MG63 (cell line): ENCODE results near the gene APOA4. TPM values are rescaled to one million over a fixed set of nuclear protein-coding genes. Genes with fewer than 3 reads are reported as not detected.
A peak's percentile ranks its signal among the peaks of the same experiment; 100 is the strongest.
"Not testable (repeated sequence)": the region's sequence is repeated elsewhere in the genome, so short reads cannot be mapped to it uniquely, and the experiment has no call there.

Experiments used
- DNase-seq: peaks from one replicate; pipeline ENCODE4 v3.0.0-alpha.2; 2020
- H3K27me3 ChIP-seq: fragments of 250-450 bp; sonication (Bioruptor Pico); 2 replicates; pipeline ENCODE4 v1.5.1; 2020; ENCODE audit warnings: mild to moderate bottlenecking, moderate library complexity
- H3K36me3 ChIP-seq: fragments of 250-450 bp; sonication (Bioruptor Pico); 2 replicates; pipeline ENCODE4 v1.5.1; 2020; ENCODE audit warnings: mild to moderate bottlenecking, moderate library complexity
- H3K4me3 ChIP-seq: fragments of 250-450 bp; sonication (Bioruptor Pico); 2 replicates; pipeline ENCODE4 v1.5.1; 2020; ENCODE audit warnings: mild to moderate bottlenecking, moderate library complexity
- H3K9me3 ChIP-seq: fragments of 250-450 bp; sonication (Bioruptor Pico); 2 replicates; pipeline ENCODE4 v1.5.1; 2020; ENCODE audit warnings: mild to moderate bottlenecking, moderate library complexity
- total RNA-seq: library from RNA; depleted of rRNA; stranded (reverse); fragments of >200 nt; shearing (Covaris generic); gene quantifications from 2 replicates; pipeline ENCODE4 v1.2.3, GENCODE V29; 2014; ENCODE audit warnings: low replicate concordance

Gene APOA4
- total RNA-seq, 1 experiment from 2014 or later: not detected

DNA sequence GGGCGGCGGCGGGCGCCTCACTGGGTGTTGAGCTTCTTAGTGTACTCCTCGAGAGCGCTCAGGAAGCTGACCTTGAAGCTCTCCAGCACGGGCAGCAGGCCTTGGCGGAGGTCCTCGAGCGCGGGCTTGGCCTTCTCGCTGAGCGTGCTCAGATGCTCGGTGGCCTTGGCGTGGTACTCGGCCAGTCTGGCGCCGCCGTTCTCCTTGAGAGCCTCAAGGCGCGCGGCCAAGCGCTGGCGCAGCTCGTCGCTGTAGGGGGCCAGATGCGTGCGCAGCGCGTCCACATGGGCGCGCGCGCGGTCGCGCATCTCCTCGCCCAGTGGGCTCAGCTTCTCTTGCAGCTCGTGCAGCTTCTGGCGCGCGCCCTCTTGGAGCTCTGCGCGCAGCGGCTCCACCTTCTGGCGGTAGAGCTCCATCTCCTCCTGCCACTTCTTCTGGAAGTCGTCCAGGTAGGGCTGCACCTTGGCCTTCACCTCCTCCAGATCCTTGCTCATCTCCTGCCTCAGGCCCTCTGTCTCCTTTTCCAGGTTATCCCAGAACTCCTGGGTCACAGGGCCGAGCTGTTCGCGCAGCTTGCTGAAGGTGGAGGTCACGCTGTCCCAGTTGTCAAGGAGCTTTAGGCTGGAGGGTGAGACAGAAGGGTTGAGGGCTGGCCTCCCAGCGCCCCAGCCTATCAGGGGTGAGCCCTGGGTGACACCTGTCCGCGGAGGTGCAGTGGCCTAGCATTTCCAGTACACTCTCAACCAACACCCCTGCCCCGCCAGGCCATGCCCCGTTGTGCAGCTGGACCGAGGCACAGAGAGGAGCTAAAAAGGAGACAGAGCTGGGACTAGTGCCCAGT is 12.9 kb upstream of the APOA4 start:
- DNase-seq: peak; percentile 93
- peak overlapping the region; percentile 22 for H3K4me3 ChIP-seq

DNA sequence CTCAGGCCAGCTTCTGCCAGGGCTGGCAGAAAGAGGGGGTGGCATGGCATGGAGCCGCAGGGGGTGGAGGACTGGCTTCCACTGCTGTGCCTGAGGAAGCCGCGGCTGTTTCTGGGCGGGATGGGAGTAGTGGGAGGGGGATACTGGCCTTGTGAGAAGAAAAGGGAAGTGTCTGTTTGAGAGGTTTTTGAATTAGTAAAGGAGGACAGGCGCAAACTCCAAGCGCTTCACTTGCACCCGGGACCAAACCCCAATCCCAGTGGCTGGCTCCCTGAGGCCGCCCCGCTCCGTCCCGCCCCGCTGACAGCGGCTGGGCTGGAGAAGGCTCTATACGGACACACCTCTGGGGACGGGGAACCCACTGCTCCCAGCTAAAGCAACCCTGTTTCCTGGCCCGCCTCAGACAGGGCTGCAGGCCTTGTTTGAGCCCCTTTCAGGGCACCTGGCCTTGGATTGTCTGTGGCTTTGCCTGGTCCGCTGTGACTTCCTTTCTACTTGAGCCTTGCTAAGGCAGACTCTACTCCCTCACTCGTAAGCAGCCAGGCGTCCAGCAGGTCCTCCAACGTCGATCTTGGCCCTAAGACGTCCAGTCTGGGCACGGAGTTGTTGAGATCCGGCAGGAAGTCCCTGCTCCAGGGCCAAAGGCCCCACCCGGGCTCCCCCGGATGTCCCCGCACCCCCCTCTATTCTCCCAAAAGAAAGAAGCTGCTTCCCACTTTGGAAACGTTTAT is 12.1 kb upstream of the APOA4 start:
- H3K27me3 ChIP-seq: no peaks in the 10 kb centered on the region
- no peak for DNase-seq
- H3K9me3 ChIP-seq: no peaks in the 10 kb centered on the region
- H3K36me3 ChIP-seq: no peaks in the 10 kb centered on the region
- H3K4me3 ChIP-seq: peak overlapping the region; percentile 22

More for the DNA sequence above, 12.9 kb upstream of the APOA4 start:
- Histone ChIP-seq H3K9me3 (no peaks in the 10 kb centered on the region), H3K27me3 (no peaks in the 10 kb centered on the region), H3K36me3 (no peaks in the 10 kb centered on the region)

DNA sequence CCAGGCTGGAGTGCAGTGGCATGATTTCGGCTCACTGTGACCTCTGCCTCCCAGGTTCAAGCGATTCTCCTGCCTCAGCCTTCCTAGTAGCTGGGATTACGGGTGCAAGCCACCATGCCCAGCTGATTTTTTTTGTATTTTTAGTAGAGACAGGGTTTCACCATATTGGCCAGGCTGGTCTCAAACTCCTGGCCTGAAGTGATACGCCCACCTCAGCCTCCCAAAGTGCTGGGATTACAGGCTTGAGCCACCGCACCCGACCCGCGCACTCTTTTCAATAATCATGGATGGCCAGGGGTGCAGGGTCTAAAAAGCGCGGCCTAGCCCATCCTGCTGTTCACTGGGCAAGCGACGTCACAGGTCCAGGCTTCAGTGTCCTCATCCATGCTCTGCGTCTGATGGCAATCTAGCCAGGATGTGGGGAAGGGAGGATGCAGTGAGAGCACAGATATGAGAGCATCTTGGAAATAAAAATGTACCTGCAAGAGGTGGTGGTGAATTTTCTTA is 11.5 kb upstream of the APOA4 start:
- H3K4me3 ChIP-seq, H3K36me3 ChIP-seq, H3K9me3 ChIP-seq, DNase-seq, H3K27me3 ChIP-seq: not testable (repeated sequence)

DNA sequence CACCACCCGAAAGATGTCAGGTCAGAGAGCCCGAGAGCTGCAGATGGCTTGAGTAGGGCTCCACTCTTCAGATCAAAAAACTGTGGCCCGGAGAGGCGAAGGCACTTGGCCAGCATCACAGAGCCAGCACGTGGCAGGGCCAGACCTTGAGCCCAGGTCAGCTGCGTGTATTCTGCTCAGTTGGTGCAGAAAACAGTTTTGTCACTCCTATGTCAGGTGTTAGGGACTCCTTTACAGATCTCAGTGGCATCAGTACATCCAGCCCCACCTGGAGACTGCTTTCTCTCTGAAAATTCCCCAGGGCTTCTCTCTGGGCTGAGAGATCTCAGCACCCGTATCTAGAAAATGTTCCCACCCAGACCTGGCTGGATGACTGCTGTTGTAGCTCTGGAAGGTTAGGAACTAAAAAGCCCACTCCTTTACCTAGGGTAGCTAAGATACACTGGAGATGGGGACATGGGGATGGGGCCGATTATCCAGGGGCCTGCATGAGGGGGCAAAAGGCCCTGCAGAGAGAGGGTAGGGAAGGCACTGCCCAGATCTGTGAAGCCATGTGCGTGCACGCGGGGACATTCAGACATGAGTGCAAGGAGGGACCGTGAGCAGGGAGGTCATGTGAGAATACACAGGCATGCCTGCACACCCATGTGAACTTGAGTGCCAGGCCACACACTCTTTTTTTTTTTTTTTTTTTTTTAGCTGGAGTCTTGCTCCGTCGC is 10.9 kb upstream of the APOA4 start:
- Histone ChIP-seq H3K9me3 (no peaks in the 10 kb centered on the region), H3K36me3 (no peaks in the 10 kb centered on the region), H3K27me3 (no peaks in the 10 kb centered on the region), H3K4me3 (no peak overlapping the region)
- no peak for DNase-seq

DNA sequence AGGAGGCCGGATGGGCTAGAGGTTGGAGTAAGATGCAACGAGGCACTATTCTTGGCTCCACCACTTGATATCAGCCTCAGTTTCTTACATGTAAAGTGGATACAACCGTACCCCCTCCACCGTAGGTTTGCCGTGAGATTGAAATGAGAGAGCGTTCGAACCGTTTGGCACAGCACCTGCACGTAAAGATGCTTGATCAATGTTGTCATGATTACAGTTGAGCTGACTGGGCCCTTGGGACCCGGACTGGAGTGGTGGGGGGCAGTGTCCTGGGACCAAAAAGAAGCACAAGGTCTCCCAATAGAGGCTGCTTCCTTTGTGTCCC is 10.3 kb upstream of the APOA4 start:
- H3K9me3 ChIP-seq: no peaks in the 10 kb centered on the region
- H3K36me3 ChIP-seq: no peaks in the 10 kb centered on the region
- no peak overlapping the region for H3K4me3 ChIP-seq
- DNase-seq: no peak
- H3K27me3 ChIP-seq: no peaks in the 10 kb centered on the region

DNA sequence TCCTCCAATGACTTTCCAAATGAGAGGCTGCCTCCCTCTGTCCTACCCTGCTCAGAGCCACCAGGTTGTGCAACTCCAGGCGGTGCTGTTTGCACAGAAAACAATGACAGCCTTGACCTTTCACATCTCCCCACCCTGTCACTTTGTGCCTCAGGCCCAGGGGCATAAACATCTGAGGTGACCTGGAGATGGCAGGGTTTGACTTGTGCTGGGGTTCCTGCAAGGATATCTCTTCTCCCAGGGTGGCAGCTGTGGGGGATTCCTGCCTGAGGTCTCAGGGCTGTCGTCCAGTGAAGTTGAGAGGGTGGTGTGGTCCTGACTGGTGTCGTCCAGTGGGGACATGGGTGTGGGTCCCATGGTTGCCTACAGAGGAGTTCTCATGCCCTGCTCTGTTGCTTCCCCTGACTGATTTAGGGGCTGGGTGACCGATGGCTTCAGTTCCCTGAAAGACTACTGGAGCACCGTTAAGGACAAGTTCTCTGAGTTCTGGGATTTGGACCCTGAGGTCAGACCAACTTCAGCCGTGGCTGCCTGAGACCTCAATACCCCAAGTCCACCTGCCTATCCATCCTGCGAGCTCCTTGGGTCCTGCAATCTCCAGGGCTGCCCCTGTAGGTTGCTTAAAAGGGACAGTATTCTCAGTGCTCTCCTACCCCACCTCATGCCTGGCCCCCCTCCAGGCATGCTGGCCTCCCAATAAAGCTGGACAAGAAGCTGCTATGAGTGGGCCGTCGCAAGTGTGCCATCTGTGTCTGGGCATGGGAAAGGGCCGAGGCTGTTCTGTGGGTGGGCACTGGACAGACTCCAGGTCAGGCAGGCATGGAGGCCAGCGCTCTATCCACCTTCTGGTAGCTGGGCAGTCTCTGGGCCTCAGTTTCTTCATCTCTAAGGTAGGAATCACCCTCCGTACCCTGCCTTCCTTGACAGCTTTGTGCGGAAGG is 9.5 kb upstream of the APOA4 start:
- Histone ChIP-seq H3K4me3 (no peak overlapping the region), H3K36me3 (no peaks in the 10 kb centered on the region), H3K9me3 (no peaks in the 10 kb centered on the region), H3K27me3 (no peaks in the 10 kb centered on the region)
- DNase-seq: no peak

DNA sequence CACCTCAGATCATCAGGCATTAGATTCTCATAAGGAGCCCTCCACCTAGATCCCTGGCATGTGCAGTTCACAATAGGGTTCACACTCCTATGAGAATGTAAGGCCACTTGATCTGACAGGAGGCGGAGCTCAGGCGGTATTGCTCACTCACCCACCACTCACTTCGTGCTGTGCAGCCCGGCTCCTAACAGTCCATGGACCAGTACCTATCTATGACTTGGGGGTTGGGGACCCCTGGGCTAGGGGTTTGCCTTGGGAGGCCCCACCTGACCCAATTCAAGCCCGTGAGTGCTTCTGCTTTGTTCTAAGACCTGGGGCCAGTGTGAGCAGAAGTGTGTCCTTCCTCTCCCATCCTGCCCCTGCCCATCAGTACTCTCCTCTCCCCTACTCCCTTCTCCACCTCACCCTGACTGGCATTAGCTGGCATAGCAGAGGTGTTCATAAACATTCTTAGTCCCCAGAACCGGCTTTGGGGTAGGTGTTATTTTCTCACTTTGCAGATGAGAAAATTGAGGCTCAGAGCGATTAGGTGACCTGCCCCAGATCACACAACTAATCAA is 8.8 kb upstream of the APOA4 start:
- Histone ChIP-seq H3K36me3 (no peaks in the 10 kb centered on the region), H3K4me3 (no peak overlapping the region)

DNA sequence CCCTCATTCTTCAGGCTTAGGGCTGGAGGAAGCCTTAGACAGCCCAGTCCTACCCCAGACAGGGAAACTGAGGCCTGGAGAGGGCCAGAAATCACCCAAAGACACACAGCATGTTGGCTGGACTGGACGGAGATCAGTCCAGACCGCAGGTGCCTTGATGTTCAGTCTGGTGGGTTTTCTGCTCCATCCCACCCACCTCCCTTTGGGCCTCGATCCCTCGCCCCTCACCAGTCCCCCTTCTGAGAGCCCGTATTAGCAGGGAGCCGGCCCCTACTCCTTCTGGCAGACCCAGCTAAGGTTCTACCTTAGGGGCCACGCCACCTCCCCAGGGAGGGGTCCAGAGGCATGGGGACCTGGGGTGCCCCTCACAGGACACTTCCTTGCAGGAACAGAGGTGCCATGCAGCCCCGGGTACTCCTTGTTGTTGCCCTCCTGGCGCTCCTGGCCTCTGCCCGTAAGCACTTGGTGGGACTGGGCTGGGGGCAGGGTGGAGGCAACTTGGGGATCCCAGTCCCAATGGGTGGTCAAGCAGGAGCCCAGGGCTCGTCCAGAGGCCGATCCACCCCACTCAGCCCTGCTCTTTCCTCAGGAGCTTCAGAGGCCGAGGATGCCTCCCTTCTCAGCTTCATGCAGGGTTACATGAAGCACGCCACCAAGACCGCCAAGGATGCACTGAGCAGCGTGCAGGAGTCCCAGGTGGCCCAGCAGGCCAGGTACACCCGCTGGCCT is 7.2 kb upstream of the APOA4 start:
- DNase-seq: no peak
- H3K9me3 ChIP-seq: no peaks in the 10 kb centered on the region

More for the DNA sequence above, 8.8 kb upstream of the APOA4 start:
- Histone ChIP-seq H3K27me3 (no peaks in the 10 kb centered on the region), H3K9me3 (no peaks in the 10 kb centered on the region)
- DNase-seq: no peak

DNA sequence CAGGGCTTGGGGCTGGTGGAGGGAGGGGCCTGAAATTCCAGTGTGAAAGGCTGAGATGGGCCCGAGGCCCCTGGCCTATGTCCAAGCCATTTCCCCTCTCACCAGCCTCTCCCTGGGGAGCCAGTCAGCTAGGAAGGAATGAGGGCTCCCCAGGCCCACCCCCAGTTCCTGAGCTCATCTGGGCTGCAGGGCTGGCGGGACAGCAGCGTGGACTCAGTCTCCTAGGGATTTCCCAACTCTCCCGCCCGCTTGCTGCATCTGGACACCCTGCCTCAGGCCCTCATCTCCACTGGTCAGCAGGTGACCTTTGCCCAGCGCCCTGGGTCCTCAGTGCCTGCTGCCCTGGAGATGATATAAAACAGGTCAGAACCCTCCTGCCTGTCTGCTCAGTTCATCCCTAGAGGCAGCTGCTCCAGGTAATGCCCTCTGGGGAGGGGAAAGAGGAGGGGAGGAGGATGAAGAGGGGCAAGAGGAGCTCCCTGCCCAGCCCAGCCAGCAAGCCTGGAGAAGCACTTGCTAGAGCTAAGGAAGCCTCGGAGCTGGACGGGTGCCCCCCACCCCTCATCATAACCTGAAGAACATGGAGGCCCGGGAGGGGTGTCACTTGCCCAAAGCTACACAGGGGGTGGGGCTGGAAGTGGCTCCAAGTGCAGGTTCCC is 6.5 kb upstream of the APOA4 start, which contains the start of gene APOC3:
TSS of gene APOC3 (plus strand) at position 383 of the 659 bp plus-strand sequence. CDS start 676 bp downstream, outside the sequence.
- Histone ChIP-seq H3K9me3 (no peaks in the 10 kb centered on the region), H3K4me3 (no peak within 1 kb of the TSS), H3K27me3 (no peaks in the 10 kb centered on the region), H3K36me3 (no peaks in the 10 kb centered on the region)
- no peak for DNase-seq

More for the DNA sequence above, 7.2 kb upstream of the APOA4 start:
- H3K27me3 ChIP-seq: no peaks in the 10 kb centered on the region
- H3K36me3 ChIP-seq: no peaks in the 10 kb centered on the region
- no peak overlapping the region for H3K4me3 ChIP-seq

DNA sequence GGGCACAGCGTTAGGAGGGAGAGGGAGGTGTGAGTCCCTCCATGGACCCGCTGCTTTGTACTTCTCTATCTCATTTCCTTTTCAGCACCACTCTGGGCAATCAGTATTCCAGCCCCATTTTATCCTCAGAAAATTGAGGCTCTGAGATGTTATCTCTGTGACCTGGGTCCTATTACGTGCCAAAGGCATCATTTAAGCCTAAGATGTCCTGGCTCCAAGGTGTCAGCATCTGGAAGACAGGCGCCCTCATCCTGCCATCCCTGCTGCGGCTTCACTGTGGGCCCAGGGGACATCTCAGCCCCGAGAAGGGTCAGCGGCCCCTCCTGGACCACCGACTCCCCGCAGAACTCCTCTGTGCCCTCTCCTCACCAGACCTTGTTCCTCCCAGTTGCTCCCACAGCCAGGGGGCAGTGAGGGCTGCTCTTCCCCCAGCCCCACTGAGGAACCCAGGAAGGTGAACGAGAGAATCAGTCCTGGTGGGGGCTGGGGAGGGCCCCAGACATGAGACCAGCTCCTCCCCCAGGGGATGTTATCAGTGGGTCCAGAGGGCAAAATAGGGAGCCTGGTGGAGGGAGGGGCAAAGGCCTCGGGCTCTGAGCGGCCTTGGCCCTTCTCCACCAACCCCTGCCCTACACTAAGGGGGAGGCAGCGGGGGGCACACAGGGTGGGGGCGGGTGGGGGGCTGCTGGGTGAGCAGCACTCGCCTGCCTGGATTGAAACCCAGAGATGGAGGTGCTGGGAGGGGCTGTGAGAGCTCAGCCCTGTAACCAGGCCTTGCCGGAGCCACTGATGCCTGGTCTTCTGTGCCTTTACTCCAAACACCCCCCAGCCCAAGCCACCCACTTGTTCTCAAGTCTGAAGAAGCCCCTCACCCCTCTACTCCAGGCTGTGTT is 5.8 kb upstream of the APOA4 start:
- no peaks in the 10 kb centered on the region for H3K36me3 ChIP-seq
- no peaks in the 10 kb centered on the region for H3K27me3 ChIP-seq
- no peaks in the 10 kb centered on the region for H3K9me3 ChIP-seq
- H3K4me3 ChIP-seq: no peak overlapping the region
- no peak for DNase-seq

DNA sequence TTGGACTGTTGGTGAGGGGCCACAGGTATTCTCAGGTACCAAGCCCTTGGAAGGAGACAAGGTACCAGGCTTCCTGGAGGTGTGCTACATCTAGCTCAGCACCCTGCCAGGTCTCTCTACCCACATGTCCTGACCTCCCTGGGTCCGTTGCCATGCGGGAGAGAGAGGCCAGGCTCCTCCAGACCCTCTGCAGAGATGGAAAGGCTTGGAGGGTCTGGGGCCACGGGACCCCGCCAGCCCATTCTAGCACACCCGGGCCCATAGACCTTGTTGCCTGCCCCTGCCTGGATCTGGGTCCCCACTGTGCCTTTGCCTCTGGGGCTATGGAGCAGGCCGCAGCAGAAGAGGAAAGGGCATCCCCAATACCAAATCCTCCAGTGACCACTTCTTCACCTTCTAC is 4.4 kb upstream of the APOA4 start:
- Histone ChIP-seq H3K27me3 (no peaks in the 10 kb centered on the region), H3K4me3 (no peak overlapping the region), H3K36me3 (no peaks in the 10 kb centered on the region), H3K9me3 (no peaks in the 10 kb centered on the region)
- DNase-seq: no peak

DNA sequence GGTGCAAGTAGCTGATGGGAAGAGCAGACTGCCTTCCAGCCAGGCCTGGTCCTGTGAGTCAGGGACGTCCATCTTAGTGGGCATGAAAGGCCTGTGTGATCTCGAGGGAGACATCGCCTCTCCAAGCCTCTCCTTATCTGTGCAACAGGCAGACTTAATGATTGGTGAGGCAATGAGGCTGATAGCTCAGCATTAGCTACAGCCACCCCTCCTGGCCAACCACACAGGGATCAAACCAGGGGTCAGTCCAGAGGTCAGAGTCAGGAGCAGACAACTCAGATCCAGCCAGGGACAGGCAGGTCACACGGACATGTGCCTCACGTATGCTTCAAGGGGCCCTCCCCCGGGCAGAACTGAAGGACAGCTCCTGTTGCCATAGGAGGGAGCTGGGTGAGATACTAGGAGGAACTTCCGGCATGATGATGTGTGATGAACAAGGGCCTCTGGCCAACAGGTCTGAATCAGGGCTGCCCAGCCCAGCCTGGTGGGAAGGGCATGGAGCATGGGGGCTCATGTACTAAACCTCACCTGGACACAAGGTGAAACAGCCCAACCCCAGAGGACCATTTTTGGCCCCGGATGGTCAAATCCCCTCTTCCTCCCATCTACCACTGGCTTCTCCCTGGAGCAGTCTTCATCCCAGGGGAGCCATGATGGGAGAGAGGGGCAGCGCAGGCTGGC is 3.8 kb upstream of the APOA4 start:
- Histone ChIP-seq H3K4me3 (no peak overlapping the region), H3K9me3 (no peaks in the 10 kb centered on the region), H3K27me3 (no peaks in the 10 kb centered on the region), H3K36me3 (no peaks in the 10 kb centered on the region)
- DNase-seq: no peak

DNA sequence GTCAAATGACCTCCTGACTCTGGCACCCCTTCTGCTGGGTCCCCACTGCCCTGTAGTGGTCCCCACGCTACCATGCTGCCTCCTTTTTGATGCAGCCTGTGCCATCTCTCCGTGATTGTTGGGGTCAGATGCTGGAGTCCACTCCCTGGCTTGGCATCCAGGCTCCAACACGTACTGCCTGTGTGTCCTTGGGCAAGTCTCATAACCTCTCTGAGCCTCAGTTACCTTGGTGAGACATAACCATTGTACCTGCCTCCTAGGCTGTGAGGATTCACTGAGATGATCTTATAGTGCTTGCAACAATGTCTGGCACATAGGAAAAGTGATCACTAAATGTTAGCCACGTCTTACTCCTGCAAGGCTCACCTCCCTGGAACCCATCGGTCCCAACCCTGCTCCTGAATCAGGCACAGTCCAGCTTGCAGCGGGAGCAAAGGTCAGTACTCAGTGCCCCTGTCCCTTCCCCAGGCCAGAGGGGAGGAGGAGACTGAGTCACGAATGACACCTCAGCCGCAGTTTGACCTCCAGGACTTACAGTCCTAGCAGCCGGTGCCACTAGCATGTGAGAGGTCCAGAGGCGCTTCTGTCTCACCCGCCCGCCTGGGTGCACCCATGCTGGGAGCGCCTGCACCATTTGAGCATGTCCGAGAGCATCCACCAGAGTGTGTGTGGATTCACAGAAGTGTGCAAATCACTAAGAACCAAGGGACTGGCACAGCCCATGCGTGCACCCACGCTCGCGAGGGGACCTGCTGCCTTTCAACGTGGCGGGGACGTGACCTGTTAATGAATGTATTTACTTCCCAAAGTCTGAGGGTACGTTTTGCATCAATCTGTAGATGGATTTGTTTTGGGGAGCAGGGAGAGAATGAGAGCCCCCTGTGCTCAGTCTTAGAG is 3.0 kb upstream of the APOA4 start:
- DNase-seq: no peak
- no peaks in the 10 kb centered on the region for H3K36me3 ChIP-seq
- H3K4me3 ChIP-seq: no peak overlapping the region
- H3K9me3 ChIP-seq: no peaks in the 10 kb centered on the region
- no peaks in the 10 kb centered on the region for H3K27me3 ChIP-seq
